HepG2 (cell line): Measurements from ENCODE around the gene SDK1. TPM values are rescaled to one million over a fixed set of nuclear protein-coding genes. Genes with fewer than 3 reads are reported as not detected.

Source experiments
- BRD4 ChIP-seq: sonication (generic); formaldehyde crosslinking; IDR thresholded peaks from 2 replicates; pipeline ENCODE4 v1.4.0; 2020; ENCODE audit warnings: missing genetic modification reagents
- CCAR2 ChIP-seq: fragments of 200-400 bp; formaldehyde crosslinking; optimal IDR thresholded peaks from 2 replicates; pipeline ENCODE3; 2018; ENCODE audit warnings: low read depth, mild to moderate bottlenecking, low read length, moderate library complexity
- CEBPB ChIP-seq: IDR thresholded peaks from 2 replicates; pipeline ENCODE4 v1.6.1; 2011; ENCODE audit warnings: low read depth, low read length, improper control_type of control experiment, borderline replicate concordance
- DPF2 ChIP-seq: sonication (generic); formaldehyde crosslinking; IDR thresholded peaks from 2 replicates; pipeline ENCODE4 v1.4.0; 2020; ENCODE audit warnings: mild to moderate bottlenecking, low read depth, missing genetic modification reagents, borderline replicate concordance
- GABPA ChIP-seq, 2 experiments: IDR thresholded peaks; 2 replicates each; pipeline ENCODE4 v1.6.1; 2011 to 2016; ENCODE audit warnings: low read depth in 2 of 2, low read length in 1 of 2, missing biosample characterization in 1 of 2, missing genetic modification characterization in 1 of 2
- GATAD2A ChIP-seq: IDR thresholded peaks from 2 replicates; pipeline ENCODE4 v1.6.1; 2016
- HDAC1 ChIP-seq: sonication (generic); formaldehyde crosslinking; IDR thresholded peaks from 2 replicates; pipeline ENCODE4 v1.5.1; 2020; ENCODE audit warnings: mild to moderate bottlenecking, missing genetic modification reagents
- HOXA3 ChIP-seq: sonication (generic); formaldehyde crosslinking; IDR thresholded peaks from 2 replicates; pipeline ENCODE4 v1.5.0; 2020; ENCODE audit warnings: missing genetic modification reagents
- MYNN ChIP-seq: sonication (generic); formaldehyde crosslinking; IDR thresholded peaks from 2 replicates; pipeline ENCODE4 v1.4.0; 2020; ENCODE audit warnings: mild to moderate bottlenecking, low read depth, missing genetic modification reagents
- SMAD3 ChIP-seq: sonication (generic); formaldehyde crosslinking; IDR thresholded peaks from 2 replicates; pipeline ENCODE4 v1.4.0; 2020; ENCODE audit warnings: missing genetic modification reagents
- TBX3 ChIP-seq: fragments of 450-650 bp; IDR thresholded peaks from 2 replicates; pipeline ENCODE4 v1.6.1; 2017; ENCODE audit warnings: antibody characterized with exemption, mild to moderate bottlenecking, inconsistent platforms, borderline replicate concordance
- ZBTB1 ChIP-seq: sonication (generic); formaldehyde crosslinking; IDR thresholded peaks from 2 replicates; pipeline ENCODE4 v1.4.0; 2020; ENCODE audit warnings: missing genetic modification reagents, borderline replicate concordance
- ZNF121 ChIP-seq: sonication (generic); formaldehyde crosslinking; IDR thresholded peaks from 2 replicates; pipeline ENCODE4 v1.5.0; 2020; ENCODE audit warnings: mild to moderate bottlenecking, missing genetic modification reagents
- ZNF30 ChIP-seq: sonication (generic); formaldehyde crosslinking; IDR thresholded peaks from 2 replicates; pipeline ENCODE4 v1.5.0; 2020; ENCODE audit warnings: mild to moderate bottlenecking, missing genetic modification reagents
- ZNF432 ChIP-seq: sonication (generic); formaldehyde crosslinking; IDR thresholded peaks from 2 replicates; pipeline ENCODE4 v1.5.0; 2020; ENCODE audit warnings: missing genetic modification reagents, mild to moderate bottlenecking, borderline replicate concordance
- ZNF484 ChIP-seq: sonication (generic); formaldehyde crosslinking; IDR thresholded peaks from 2 replicates; pipeline ENCODE4 v1.5.1; 2020; ENCODE audit warnings: mild to moderate bottlenecking, low read depth, missing genetic modification reagents, borderline replicate concordance
- ZNF619 ChIP-seq: sonication (generic); formaldehyde crosslinking; IDR thresholded peaks from 2 replicates; pipeline ENCODE4 v1.4.0; 2020; ENCODE audit warnings: mild to moderate bottlenecking, missing genetic modification reagents
- ZNF772 ChIP-seq: sonication (generic); formaldehyde crosslinking; IDR thresholded peaks from 2 replicates; pipeline ENCODE4 v1.5.0; 2020; ENCODE audit warnings: mild to moderate bottlenecking, missing genetic modification reagents
- ZNF841 ChIP-seq: sonication (generic); formaldehyde crosslinking; IDR thresholded peaks from 2 replicates; pipeline ENCODE4 v1.8.1; 2023; ENCODE audit warnings: missing genetic modification reagents, borderline replicate concordance
- ZNF850 ChIP-seq: sonication (generic); formaldehyde crosslinking; conservative IDR thresholded peaks from 2 replicates; pipeline ENCODE4 v1.9.0; 2021; ENCODE audit warnings: mild to moderate bottlenecking, missing genetic modification reagents
- polyA plus RNA-seq, 8 experiments: library from polyadenylated mRNA; depleted of rRNA in 3 of 8; stranded (reverse) in 7 of 8; unstranded in 1 of 8; fragments of >200 nt; fragmentation: Illumina TruSeq in 4 of 8; extraction: Trizol in 4 of 8; gene quantifications; 2 replicates each; pipeline versions ENCODE4 v1.2.1 to v1.2.3, GENCODE V29; 2011 to 2016; ENCODE audit warnings: low read depth in 4 of 8, missing spikeins in 1 of 8, mixed read lengths in 1 of 8; ENCODE audit not compliant: insufficient read depth in 1 of 8
- total RNA-seq, 5 experiments: library from RNA; depleted of rRNA; stranded (reverse); fragments of >200 nt; fragmentation: Illumina TruSeq; extraction: Trizol; gene quantifications; 2 replicates each; pipeline ENCODE4 v1.2.3, GENCODE V29; 2016; ENCODE audit warnings: low read depth in 1 of 5
- TF ChIP-seq, protein P1 (sequence below): sonication (generic); formaldehyde crosslinking; IDR thresholded peaks from 2 replicates; pipeline ENCODE4 v1.5.1; 2020; ENCODE audit warnings: mild to moderate bottlenecking, missing genetic modification reagents, borderline replicate concordance
- TF ChIP-seq, protein P2 (sequence below): sonication (generic); formaldehyde crosslinking; IDR thresholded peaks from 2 replicates; pipeline ENCODE4 v1.9.0; 2021; ENCODE audit warnings: missing genetic modification reagents, borderline replicate concordance
- TF ChIP-seq, protein P3 (sequence below): sonication (generic); formaldehyde crosslinking; IDR thresholded peaks from 2 replicates; pipeline ENCODE4 v1.4.0; 2020; ENCODE audit warnings: mild to moderate bottlenecking, missing genetic modification reagents

SDK1 gene
- total and polyA plus RNA-seq, 2 of the 13 experiments (the other 11 are each of a cell fraction or from before 2014, with no cell fraction given), result 0.35 to 2.4 TPM

DNA sequence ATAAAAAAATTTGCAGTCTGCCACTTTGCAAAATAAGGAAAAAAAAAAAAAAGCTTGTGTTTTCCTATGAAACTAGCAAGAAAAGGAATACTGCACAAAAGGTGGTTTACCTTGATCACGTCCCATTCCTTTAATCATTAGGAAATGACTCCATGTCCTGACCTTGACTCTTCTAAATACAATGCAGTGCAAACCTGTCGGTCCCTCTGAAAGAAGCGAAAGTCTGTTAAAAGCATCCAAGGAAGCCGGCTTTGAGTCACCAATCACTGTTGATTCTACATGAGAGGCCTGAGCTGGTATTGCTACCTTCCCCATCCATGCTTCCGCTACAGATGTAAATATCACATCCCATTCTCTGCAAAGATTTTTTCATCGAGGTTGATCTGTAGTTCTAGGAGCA, 652.1 kb downstream of the SDK1 start (continued):
- TF ChIP-seq, protein P1, sequence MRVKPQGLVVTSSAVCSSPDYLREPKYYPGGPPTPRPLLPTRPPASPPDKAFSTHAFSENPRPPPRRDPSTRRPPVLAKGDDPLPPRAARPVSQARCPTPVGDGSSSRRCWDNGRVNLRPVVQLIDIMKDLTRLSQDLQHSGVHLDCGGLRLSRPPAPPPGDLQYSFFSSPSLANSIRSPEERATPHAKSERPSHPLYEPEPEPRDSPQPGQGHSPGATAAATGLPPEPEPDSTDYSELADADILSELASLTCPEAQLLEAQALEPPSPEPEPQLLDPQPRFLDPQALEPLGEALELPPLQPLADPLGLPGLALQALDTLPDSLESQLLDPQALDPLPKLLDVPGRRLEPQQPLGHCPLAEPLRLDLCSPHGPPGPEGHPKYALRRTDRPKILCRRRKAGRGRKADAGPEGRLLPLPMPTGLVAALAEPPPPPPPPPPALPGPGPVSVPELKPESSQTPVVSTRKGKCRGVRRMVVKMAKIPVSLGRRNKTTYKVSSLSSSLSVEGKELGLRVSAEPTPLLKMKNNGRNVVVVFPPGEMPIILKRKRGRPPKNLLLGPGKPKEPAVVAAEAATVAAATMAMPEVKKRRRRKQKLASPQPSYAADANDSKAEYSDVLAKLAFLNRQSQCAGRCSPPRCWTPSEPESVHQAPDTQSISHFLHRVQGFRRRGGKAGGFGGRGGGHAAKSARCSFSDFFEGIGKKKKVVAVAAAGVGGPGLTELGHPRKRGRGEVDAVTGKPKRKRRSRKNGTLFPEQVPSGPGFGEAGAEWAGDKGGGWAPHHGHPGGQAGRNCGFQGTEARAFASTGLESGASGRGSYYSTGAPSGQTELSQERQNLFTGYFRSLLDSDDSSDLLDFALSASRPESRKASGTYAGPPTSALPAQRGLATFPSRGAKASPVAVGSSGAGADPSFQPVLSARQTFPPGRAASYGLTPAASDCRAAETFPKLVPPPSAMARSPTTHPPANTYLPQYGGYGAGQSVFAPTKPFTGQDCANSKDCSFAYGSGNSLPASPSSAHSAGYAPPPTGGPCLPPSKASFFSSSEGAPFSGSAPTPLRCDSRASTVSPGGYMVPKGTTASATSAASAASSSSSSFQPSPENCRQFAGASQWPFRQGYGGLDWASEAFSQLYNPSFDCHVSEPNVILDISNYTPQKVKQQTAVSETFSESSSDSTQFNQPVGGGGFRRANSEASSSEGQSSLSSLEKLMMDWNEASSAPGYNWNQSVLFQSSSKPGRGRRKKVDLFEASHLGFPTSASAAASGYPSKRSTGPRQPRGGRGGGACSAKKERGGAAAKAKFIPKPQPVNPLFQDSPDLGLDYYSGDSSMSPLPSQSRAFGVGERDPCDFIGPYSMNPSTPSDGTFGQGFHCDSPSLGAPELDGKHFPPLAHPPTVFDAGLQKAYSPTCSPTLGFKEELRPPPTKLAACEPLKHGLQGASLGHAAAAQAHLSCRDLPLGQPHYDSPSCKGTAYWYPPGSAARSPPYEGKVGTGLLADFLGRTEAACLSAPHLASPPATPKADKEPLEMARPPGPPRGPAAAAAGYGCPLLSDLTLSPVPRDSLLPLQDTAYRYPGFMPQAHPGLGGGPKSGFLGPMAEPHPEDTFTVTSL, result peak; percentile 67; the same call in 1 of the 2 replicates
- TF ChIP-seq ZBTB1 (CRISPR knock-in tag), result no peak
- no peak for TF ChIP-seq ZNF772 (CRISPR knock-in tag)
- no peak for TF ChIP-seq ZNF841
- TF ChIP-seq ZNF30 (CRISPR knock-in tag), result no peak
- 0 out of 2 replicates have a peak, but pooled peaks have one; percentile 12 for TF ChIP-seq CEBPB
- peak; percentile 25; the same call in 1 of the 2 replicates for TF ChIP-seq HDAC1 (CRISPR knock-in tag)
- no peak for TF ChIP-seq ZNF619 (CRISPR knock-in tag)
- TF ChIP-seq, protein P2, sequence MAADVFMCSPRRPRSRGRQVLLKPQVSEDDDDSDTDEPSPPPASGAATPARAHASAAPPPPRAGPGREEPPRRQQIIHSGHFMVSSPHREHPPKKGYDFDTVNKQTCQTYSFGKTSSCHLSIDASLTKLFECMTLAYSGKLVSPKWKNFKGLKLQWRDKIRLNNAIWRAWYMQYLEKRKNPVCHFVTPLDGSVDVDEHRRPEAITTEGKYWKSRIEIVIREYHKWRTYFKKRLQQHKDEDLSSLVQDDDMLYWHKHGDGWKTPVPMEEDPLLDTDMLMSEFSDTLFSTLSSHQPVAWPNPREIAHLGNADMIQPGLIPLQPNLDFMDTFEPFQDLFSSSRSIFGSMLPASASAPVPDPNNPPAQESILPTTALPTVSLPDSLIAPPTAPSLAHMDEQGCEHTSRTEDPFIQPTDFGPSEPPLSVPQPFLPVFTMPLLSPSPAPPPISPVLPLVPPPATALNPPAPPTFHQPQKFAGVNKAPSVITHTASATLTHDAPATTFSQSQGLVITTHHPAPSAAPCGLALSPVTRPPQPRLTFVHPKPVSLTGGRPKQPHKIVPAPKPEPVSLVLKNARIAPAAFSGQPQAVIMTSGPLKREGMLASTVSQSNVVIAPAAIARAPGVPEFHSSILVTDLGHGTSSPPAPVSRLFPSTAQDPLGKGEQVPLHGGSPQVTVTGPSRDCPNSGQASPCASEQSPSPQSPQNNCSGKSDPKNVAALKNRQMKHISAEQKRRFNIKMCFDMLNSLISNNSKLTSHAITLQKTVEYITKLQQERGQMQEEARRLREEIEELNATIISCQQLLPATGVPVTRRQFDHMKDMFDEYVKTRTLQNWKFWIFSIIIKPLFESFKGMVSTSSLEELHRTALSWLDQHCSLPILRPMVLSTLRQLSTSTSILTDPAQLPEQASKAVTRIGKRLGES (CRISPR knock-in tag), result no peak
- TF ChIP-seq ZNF484 (CRISPR knock-in tag), result no peak
- TF ChIP-seq CCAR2, result no peak
- TF ChIP-seq GATAD2A (CRISPR knock-in tag), result peak; percentile 43; the same call in 1 of the 2 replicates
- no peak for TF ChIP-seq MYNN (CRISPR knock-in tag)
- TF ChIP-seq DPF2, result peak; percentile 30; the same call in 1 of the 2 replicates
- no peak for TF ChIP-seq HOXA3 (CRISPR knock-in tag)
- no peak for TF ChIP-seq SMAD3 (CRISPR knock-in tag)
- TF ChIP-seq ZNF432 (CRISPR knock-in tag), result no peak
- no peak for TF ChIP-seq TBX3
- TF ChIP-seq GABPA (IDR thresholded peaks at IDR 0.05; ENCODE audit: low read depth, low read length), result no peak
- peak; percentile 60 for TF ChIP-seq GABPA (CRISPR knock-in tag; IDR thresholded peaks at IDR 0.05; ENCODE audit: low read depth)
- no peak for TF ChIP-seq ZNF850 (CRISPR knock-in tag)
- TF ChIP-seq BRD4, result no peak
- TF ChIP-seq, protein P3, sequence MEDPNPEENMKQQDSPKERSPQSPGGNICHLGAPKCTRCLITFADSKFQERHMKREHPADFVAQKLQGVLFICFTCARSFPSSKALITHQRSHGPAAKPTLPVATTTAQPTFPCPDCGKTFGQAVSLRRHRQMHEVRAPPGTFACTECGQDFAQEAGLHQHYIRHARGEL (CRISPR knock-in tag), result no peak
- TF ChIP-seq ZNF121 (CRISPR knock-in tag), result no peak
